ENCODE measurements around the gene SMCO2. TPM values are rescaled to one million over a fixed set of nuclear protein-coding genes. Genes with fewer than 3 reads are reported as not detected.
"Not testable (repeated sequence)": the region's sequence is repeated elsewhere in the genome, so short reads cannot be mapped to it uniquely, and the experiment has no call there.

Gene SMCO2
- total RNA-seq, 1 donor from 2014 or later = not detected

DNA sequence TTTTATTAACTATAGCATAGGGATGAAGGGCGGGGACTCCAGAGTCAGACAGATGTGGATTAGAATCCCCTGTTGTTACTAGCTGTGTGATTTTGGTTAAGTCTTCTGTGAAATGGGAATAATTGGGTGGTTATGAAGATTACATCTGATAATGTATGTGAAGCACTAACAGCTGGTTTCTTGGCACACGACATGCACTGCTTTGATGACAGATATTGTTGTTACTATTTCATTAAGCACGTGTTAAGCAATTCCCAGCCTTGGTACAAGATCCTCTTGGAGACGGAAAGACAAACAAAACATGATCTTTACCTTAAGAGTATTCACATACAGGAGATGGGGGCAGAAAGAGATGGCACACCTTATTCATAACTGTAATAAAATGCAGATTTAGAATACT, 85.4 kb downstream of the SMCO2 start:
- Histone ChIP-seq H3K4me1 (ENCODE audit: control insufficient read depth in 3 of 3, insufficient read depth in 3 of 3, low read length in 3 of 3) (peaks cover 4 to 13% (median 5%) of the 10 kb centered on the region in 3 donors), H3K27ac (ENCODE audit: low read depth, low read length) (no peak overlapping the region)

DNA sequence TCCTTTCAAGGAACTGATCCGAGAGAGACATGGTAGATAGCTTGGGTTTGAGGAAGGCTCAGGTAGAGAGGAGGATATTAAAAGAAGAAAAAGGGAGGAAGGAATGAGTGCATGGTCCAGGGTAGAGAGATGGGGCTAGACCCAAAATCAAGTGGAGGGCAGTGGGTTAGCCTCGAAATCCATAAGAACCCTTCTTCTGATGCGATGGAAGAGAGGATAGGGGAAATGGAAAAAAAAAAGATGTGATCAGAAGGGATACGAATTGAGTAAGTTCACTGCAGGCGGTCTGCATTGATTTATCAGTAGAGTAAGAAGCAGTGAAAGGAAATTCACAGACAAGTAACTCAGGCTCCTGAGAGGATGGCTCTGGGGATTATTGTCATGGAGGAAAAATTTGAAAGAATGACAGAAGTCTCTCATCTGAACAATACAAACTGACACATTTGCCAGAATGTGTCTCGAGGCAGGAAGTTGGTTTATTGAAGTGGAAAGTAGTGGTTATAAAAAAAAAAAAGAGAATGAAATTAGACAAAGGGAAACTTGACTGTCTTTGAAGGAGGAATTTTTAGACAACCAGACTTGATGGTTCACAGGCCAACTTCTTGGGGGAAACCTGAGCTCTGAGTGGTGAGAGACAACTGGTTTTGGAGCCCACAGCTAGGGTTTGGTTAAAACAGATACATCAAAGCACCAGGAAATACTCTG, 87.7 kb downstream of the SMCO2 start:
- H3K9ac ChIP-seq (ENCODE audit: low read depth in 1 of 3, low read length in 3 of 3) = no peak overlapping the region
- no peak overlapping the region for H3K27ac ChIP-seq (ENCODE audit: low read depth, low read length)
- H3K27me3 ChIP-seq (ENCODE audit: control insufficient read depth in 3 of 3, insufficient read depth in 3 of 3, low read length in 3 of 3) = no peaks in the 10 kb centered on the region
- no peaks in the 10 kb centered on the region for H3K36me3 ChIP-seq (ENCODE audit: control insufficient read depth in 3 of 3, insufficient read depth in 3 of 3, low read length in 3 of 3)
- H3K4me1 ChIP-seq (ENCODE audit: control insufficient read depth in 3 of 3, insufficient read depth in 3 of 3, low read length in 3 of 3) = peaks cover 18 to 33% (median 24%) of the 10 kb centered on the region in 3 donors
- no peaks in the 10 kb centered on the region for H3K9me3 ChIP-seq (ENCODE audit: control insufficient read depth in 3 of 3, low read length in 3 of 3)
- no peak overlapping the region for H3K4me3 ChIP-seq (ENCODE audit: low read length in 3 of 3)

More for the DNA sequence above, 85.4 kb downstream of the SMCO2 start:
- no peak overlapping the region for H3K9ac ChIP-seq (ENCODE audit: low read depth in 1 of 3, low read length in 3 of 3)
- H3K4me3 ChIP-seq (ENCODE audit: low read length in 3 of 3) = no peak overlapping the region
- H3K9me3 ChIP-seq (ENCODE audit: control insufficient read depth in 3 of 3, low read length in 3 of 3) = no peaks in the 10 kb centered on the region
- no peaks in the 10 kb centered on the region for H3K27me3 ChIP-seq (ENCODE audit: control insufficient read depth in 3 of 3, insufficient read depth in 3 of 3, low read length in 3 of 3)
- H3K36me3 ChIP-seq (ENCODE audit: control insufficient read depth in 3 of 3, insufficient read depth in 3 of 3, low read length in 3 of 3) = no peaks in the 10 kb centered on the region

DNA sequence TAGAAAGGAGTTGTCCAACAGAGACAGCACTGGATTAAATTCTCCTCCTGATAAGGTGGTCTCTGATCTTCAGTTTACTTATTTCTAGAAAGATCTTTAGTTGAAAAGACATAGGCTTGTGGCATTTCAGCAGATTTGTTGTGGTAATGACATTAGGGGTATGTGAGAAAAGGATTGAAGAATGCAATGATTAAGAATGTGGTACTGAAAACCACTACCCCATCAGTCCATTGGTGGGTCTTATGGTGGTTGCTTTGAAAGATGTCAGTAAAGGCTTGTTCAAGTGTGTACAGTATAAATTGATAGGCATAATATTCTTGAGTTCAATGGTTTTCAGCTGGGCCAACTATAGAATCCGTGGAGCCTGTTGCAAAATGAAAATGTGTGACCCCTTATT, 88.2 kb downstream of the SMCO2 start:
- Histone ChIP-seq H3K27ac (ENCODE audit: low read depth, low read length) (no peak overlapping the region), H3K4me3 (ENCODE audit: low read length in 3 of 3) (no peak overlapping the region), H3K4me1 (ENCODE audit: control insufficient read depth in 3 of 3, insufficient read depth in 3 of 3, low read length in 3 of 3) (peaks cover 21 to 34% (median 27%) of the 10 kb centered on the region in 3 donors), H3K9ac (ENCODE audit: low read depth in 1 of 3, low read length in 3 of 3) (no peak overlapping the region), H3K27me3 (ENCODE audit: control insufficient read depth in 3 of 3, insufficient read depth in 3 of 3, low read length in 3 of 3) (no peaks in the 10 kb centered on the region), H3K9me3 (ENCODE audit: control insufficient read depth in 3 of 3, low read length in 3 of 3) (no peaks in the 10 kb centered on the region), H3K36me3 (ENCODE audit: control insufficient read depth in 3 of 3, insufficient read depth in 3 of 3, low read length in 3 of 3) (no peaks in the 10 kb centered on the region)

DNA sequence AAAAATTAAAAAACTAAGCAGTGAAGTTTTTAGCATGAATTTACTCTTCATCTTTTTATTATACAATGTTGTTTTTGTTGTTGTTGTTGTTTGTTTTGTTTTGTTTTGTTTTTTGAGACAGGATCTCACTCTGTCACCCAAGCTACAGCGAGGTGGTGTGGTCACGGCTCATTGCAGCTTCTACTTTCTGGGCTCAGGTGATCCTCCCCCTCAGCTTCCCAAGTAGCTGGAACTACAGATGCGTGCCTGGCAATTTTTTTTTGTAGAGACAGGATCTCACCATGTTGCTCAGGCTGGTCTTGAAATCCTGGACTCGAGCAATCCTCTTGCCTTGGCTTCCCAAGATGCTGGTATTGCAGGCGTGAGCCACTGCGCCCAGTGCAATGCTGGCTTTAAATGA, 88.8 kb downstream of the SMCO2 start:
- Histone ChIP-seq H3K4me1 (ENCODE audit: control insufficient read depth in 3 of 3, insufficient read depth in 3 of 3, low read length in 3 of 3) (peaks cover 21 to 32% (median 27%) of the 10 kb centered on the region in 3 donors), H3K9me3 (ENCODE audit: control insufficient read depth in 3 of 3, low read length in 3 of 3) (no peaks in the 10 kb centered on the region), H3K4me3 (ENCODE audit: low read length in 3 of 3) (no peak overlapping the region), H3K27me3 (ENCODE audit: control insufficient read depth in 3 of 3, insufficient read depth in 3 of 3, low read length in 3 of 3) (no peaks in the 10 kb centered on the region), H3K27ac (ENCODE audit: low read depth, low read length) (no peak overlapping the region), H3K9ac (ENCODE audit: low read depth in 1 of 3, low read length in 3 of 3) (no peak overlapping the region), H3K36me3 (ENCODE audit: control insufficient read depth in 3 of 3, insufficient read depth in 3 of 3, low read length in 3 of 3) (no peaks in the 10 kb centered on the region)

DNA sequence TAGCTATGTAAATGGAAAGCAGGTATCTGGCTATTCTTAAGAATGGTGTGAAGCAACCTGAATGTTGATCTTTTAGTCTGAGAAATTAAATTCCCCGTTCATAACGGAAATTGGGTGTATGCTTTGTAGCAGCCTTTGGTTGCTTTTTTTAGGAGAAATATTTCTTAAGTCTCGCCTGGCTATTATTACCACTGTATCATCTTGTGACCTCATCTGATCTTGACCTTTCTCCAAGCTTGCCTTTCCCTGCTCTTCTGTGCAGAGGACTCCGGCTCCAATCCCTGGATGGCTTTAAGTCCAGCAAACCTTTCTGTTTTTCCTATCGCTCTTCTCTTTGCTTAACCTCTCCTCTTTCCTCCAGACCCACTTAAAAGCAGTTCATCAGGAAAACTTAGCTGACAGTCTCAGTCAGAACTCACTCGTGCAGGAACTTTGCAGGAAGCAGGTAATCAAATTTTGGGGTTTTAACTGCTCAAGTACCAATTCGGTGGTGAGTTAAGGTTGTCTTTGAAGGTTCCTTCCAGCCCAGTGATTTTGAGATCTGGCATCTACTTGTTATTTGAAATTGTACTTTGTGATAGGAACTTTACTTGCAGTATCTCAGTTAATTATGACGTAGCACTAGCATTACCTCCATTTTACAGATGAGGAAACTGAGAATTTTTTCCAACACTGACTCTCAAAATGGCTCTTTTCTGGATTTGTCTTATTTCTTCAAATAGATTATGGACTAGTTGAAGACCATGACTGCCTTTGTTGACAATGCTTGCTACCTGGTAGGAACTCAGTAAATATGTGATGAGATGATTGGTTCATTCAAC, 91.5 kb downstream of the SMCO2 start:
- peak overlapping the region in 1 of 3 donors; percentile 52 for H3K9ac ChIP-seq (ENCODE audit: low read depth in 1 of 3, low read length in 3 of 3)
- peak overlapping the region; percentile 10 to 33 (median 24) for H3K4me3 ChIP-seq (ENCODE audit: low read length in 3 of 3)
- H3K4me1 ChIP-seq (ENCODE audit: control insufficient read depth in 3 of 3, insufficient read depth in 3 of 3, low read length in 3 of 3) = peaks cover 18 to 33% (median 32%) of the 10 kb centered on the region in 3 donors

DNA sequence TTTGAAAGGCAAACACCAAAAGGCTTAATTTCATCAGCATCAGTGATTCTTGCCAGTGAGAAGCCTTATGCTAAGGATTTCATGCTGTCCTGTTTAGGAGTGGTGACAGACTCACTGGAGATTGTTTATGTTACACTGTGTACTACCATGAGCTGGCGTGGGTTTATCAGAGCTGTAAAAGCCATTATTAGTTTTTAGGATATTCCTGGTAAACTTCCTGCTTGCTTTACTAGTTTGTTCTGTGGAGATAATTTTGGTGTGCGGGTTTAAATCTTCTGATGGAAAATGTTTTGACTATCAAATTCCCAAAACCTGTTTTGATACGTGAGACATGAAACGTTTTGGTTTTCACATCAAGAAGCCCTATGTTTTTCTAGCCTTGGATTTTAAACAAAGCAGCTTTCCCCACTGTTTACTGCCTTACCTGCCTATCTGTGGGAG, 92.7 kb downstream of the SMCO2 start:
- Histone ChIP-seq H3K27ac (ENCODE audit: low read depth, low read length) (no peak overlapping the region), H3K36me3 (ENCODE audit: control insufficient read depth in 3 of 3, insufficient read depth in 3 of 3, low read length in 3 of 3) (no peaks in the 10 kb centered on the region), H3K9me3 (ENCODE audit: control insufficient read depth in 3 of 3, low read length in 3 of 3) (no peaks in the 10 kb centered on the region), H3K4me3 (ENCODE audit: low read length in 3 of 3) (peak overlapping the region in 1 of 3 donors; percentile 12), H3K9ac (ENCODE audit: low read depth in 1 of 3, low read length in 3 of 3) (no peak overlapping the region), H3K27me3 (ENCODE audit: control insufficient read depth in 3 of 3, insufficient read depth in 3 of 3, low read length in 3 of 3) (no peaks in the 10 kb centered on the region), H3K4me1 (ENCODE audit: control insufficient read depth in 3 of 3, insufficient read depth in 3 of 3, low read length in 3 of 3) (peaks cover 18 to 33% (median 27%) of the 10 kb centered on the region in 3 donors)

More for the DNA sequence above, 91.5 kb downstream of the SMCO2 start:
- no peaks in the 10 kb centered on the region for H3K9me3 ChIP-seq (ENCODE audit: control insufficient read depth in 3 of 3, low read length in 3 of 3)
- no peaks in the 10 kb centered on the region for H3K27me3 ChIP-seq (ENCODE audit: control insufficient read depth in 3 of 3, insufficient read depth in 3 of 3, low read length in 3 of 3)
- no peaks in the 10 kb centered on the region for H3K36me3 ChIP-seq (ENCODE audit: control insufficient read depth in 3 of 3, insufficient read depth in 3 of 3, low read length in 3 of 3)
- peak overlapping the region; percentile 42 for H3K27ac ChIP-seq (ENCODE audit: low read depth, low read length)

DNA sequence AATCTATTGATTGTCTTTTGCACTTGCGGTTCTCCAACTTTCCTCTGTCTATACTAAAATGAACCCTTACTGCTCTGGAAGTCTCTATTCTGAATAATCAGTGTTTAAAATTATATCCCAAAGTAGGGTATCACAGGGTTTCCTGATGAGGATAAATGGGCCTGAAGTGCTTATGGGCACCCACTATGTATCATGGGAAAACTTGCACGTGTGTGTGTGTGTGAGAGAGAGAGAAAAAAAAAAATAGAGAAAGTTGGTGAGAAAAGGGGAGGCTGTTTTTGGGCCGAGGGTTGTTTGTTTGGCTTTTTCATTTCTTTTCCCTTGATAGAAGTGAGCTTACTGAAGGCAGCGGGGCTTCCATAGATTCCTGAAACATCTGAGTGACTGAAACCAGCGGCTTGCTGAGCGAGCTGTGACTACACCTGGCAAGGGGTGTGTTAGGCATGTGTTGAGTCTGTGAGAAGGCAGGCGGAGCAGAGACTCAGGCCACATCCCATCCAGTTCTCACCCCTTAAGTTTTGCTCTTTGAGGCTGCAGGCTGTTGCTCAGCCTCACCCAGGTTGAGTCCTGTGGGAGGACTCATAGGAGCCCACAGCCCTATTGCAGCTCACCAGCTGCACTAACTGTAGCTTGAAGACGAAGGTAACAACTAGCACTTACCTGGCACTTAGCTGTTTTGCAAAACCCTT, 94.6 kb downstream of the SMCO2 start:
- Histone ChIP-seq H3K27me3 (ENCODE audit: control insufficient read depth in 3 of 3, insufficient read depth in 3 of 3, low read length in 3 of 3) (no peaks in the 10 kb centered on the region), H3K27ac (ENCODE audit: low read depth, low read length) (no peak overlapping the region), H3K9ac (ENCODE audit: low read depth in 1 of 3, low read length in 3 of 3) (no peak overlapping the region), H3K4me3 (ENCODE audit: low read length in 3 of 3) (no peak overlapping the region), H3K4me1 (ENCODE audit: control insufficient read depth in 3 of 3, insufficient read depth in 3 of 3, low read length in 3 of 3) (peaks cover 28 to 39% (median 28%) of the 10 kb centered on the region in 3 donors), H3K9me3 (ENCODE audit: control insufficient read depth in 3 of 3, low read length in 3 of 3) (no peaks in the 10 kb centered on the region), H3K36me3 (ENCODE audit: control insufficient read depth in 3 of 3, insufficient read depth in 3 of 3, low read length in 3 of 3) (no peaks in the 10 kb centered on the region)

DNA sequence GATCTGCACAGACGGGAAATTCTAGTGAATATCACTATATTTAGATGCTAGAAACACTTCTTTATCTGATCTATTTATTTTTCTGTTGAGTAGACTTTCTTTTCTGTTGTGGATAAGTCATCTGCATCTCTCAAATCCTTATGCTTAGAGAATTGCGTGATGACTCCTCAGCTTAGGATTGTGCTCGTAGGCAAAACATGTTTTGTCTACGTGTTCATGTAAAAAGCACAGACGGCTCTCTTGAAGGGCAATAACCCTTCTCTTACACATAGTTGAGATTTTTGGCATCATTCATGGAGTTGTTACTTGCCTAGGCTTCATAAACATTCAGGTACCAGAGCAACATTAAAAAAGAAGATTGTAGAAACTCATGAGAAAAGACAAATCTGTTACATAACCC, 96.1 kb downstream of the SMCO2 start:
- Histone ChIP-seq H3K4me3 (ENCODE audit: low read length in 3 of 3) (no peak overlapping the region), H3K9me3 (ENCODE audit: control insufficient read depth in 3 of 3, low read length in 3 of 3) (no peaks in the 10 kb centered on the region), H3K27ac (ENCODE audit: low read depth, low read length) (peak overlapping the region; percentile 5), H3K27me3 (ENCODE audit: control insufficient read depth in 3 of 3, insufficient read depth in 3 of 3, low read length in 3 of 3) (no peaks in the 10 kb centered on the region), H3K36me3 (ENCODE audit: control insufficient read depth in 3 of 3, insufficient read depth in 3 of 3, low read length in 3 of 3) (no peaks in the 10 kb centered on the region), H3K9ac (ENCODE audit: low read depth in 1 of 3, low read length in 3 of 3) (no peak overlapping the region), H3K4me1 (ENCODE audit: control insufficient read depth in 3 of 3, insufficient read depth in 3 of 3, low read length in 3 of 3) (peaks cover 21 to 35% (median 24%) of the 10 kb centered on the region in 3 donors)

DNA sequence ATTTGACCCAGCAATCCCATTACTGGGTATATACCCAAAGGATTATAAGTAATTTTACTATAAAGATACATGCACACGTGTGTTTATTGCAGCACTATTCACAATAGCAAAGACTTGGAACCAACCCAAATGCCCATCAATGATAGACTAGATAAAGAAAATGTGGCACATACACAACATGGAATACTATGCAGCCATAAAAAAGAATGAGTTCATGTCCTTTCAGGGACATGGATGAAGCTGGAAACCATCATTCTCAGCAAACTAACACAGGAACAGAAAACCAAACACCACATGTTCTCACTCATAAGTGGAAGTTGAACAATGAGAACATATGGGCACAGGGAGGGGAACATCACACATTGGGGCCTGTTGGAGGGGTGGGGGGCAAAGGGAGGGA, 98.3 kb downstream of the SMCO2 start:
- H3K27me3 ChIP-seq (ENCODE audit: control insufficient read depth in 3 of 3, insufficient read depth in 3 of 3, low read length in 3 of 3); H3K4me3 ChIP-seq (ENCODE audit: low read length in 3 of 3); H3K27ac ChIP-seq (ENCODE audit: low read depth, low read length); H3K9ac ChIP-seq (ENCODE audit: low read depth in 1 of 3, low read length in 3 of 3); H3K36me3 ChIP-seq (ENCODE audit: control insufficient read depth in 3 of 3, insufficient read depth in 3 of 3, low read length in 3 of 3); H3K9me3 ChIP-seq (ENCODE audit: control insufficient read depth in 3 of 3, low read length in 3 of 3): not testable (repeated sequence)
- peaks cover 23 to 32% (median 23%) of the 10 kb centered on the region in 3 donors for H3K4me1 ChIP-seq (ENCODE audit: control insufficient read depth in 3 of 3, insufficient read depth in 3 of 3, low read length in 3 of 3)
